ENCODE measurements around the gene RYR1.

The RYR1 gene

GRCh38 chr19:38635483-38636399 is 202.2 kb downstream of the RYR1 start:
- in situ Hi-C loops (cut with MboI; ENCODE audit: low sequenced_read_pairs) = no loop called here

Data from hTERT RPE-1 (cell line).